Vein endothelial cell (primary cell): ENCODE data around the gene TIMP3. TPM values are rescaled to one million over a fixed set of nuclear protein-coding genes. Genes with fewer than 3 reads are reported as not detected.

Experiments
- total RNA-seq: library from RNA; depleted of rRNA; stranded (reverse); fragments of >200 nt; gene quantifications from 2 replicates; pipeline ENCODE4 v1.2.3, GENCODE V29; 2012

Gene TIMP3
- total RNA-seq: 20.5 and 20.6 TPM in 2 replicates

GRCh38 chr22:32801537-32802236 is at the start of gene TIMP3:
Gene TIMP3 (plus strand): TSS chr22:32801705. CDS start chr22:32802002, 297 bp downstream.

